Epidermal melanocyte (primary cell): ENCODE data around the gene ATG3.
"Not testable (repeated sequence)": the region's sequence is repeated elsewhere in the genome, so short reads cannot be mapped to it uniquely, and the experiment has no call there.

Experiments used
- DNase-seq: peaks from one replicate; pipeline ENCODE4 v3.0.0; 2011; ENCODE audit warnings: low spot score; ENCODE audit not compliant: insufficient read length

Gene ATG3

GRCh38 chr3:112498914-112499711, 62.6 kb downstream of the ATG3 start, which contains the start of gene BTLA:
BTLA (minus strand) TSS chr3:112499472; CDS start chr3:112499358, 114 bp downstream.
- no peak for DNase-seq

- DNase-seq, result no peak
Observed at GRCh38 chr3:112497897-112498548, 63.7 kb downstream of the ATG3 start.

GRCh38 chr3:112496366-112497067, 65.2 kb downstream of the ATG3 start:
- no peak for DNase-seq

- not testable (repeated sequence) for DNase-seq
Observed at GRCh38 chr3:112494448-112494767, 67.4 kb downstream of the ATG3 start.

- no peak for DNase-seq
Observed at GRCh38 chr3:112492124-112492523, 69.6 kb downstream of the ATG3 start.

GRCh38 chr3:112491373-112491772, 70.4 kb downstream of the ATG3 start:
- no peak for DNase-seq

- no peak for DNase-seq
Observed at GRCh38 chr3:112489674-112490479, 71.9 kb downstream of the ATG3 start.

- no peak for DNase-seq
Observed at GRCh38 chr3:112486811-112487505, 74.8 kb downstream of the ATG3 start.

- no peak for DNase-seq
Observed at GRCh38 chr3:112484352-112484751, 77.4 kb downstream of the ATG3 start.

- DNase-seq, result no peak
Observed at GRCh38 chr3:112482675-112483074, 79.1 kb downstream of the ATG3 start.
